ENCODE measurements around the gene TNS1.

DNA sequence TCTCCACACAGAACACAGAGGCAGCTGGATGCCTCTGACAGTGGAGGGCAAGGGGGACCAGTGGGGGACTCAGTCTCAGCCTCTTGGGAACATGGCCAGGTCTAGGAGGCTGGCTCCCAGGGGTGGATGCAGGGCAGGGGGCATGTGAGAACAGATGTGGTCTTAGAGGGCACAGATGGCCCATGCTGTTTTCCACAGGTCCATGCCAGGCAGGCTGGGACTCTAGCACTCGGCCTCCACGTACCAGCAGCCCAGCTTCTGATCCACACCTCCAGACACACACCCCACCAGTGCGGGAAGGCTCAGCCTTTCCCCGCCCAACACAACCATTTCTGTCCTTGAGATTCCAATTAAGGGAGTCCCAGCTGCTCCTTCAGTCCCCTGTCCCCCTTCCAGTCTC lies 42.4 kb downstream of the TNS1 start:
- TF ChIP-seq CTCF (IDR thresholded peaks at IDR 0.05; ENCODE audit: low read length) (no peak), EZH2 (optimal IDR thresholded peaks at IDR 0.05; ENCODE audit: low read depth, low read length) (no peak)

Measured in MM.1S (cell line).